IMR-90 (cell line): ENCODE results near the gene CD1D. TPM values are rescaled to one million over a fixed set of nuclear protein-coding genes. Genes with fewer than 3 reads are reported as not detected.

ENCODE experiments used
- ATAC-seq: fragments of 200-7000 bp; cut with Tn5 transposase; 2 replicates; pipeline ENCODE4 v1.9.1; 2020; ENCODE audit warnings: low read depth, mild to moderate bottlenecking, moderate library complexity
- BruUV-seq: library from RNA; stranded (reverse); fragments of 400-500 nt; replicated peaks from 2 replicates; lab custom pipeline; 2021; lab: Mats Ljungman, UMichigan
- CTCF ChIA-PET: fragments of 300-600 bp; formaldehyde crosslinking; extraction: SDS; loops from one replicate; lab custom pipeline; 2021; ENCODE audit warnings: antibody characterized with exemption; lab: Yijun Ruan, JAX
- POLR2A ChIA-PET: fragments of 300-600 bp; sonication (Branson Sonifier 250); formaldehyde crosslinking; loops from one replicate; lab custom pipeline; 2022; ENCODE audit warnings: antibody characterized with exemption; ENCODE audit not compliant: unreplicated experiment; lab: Charles Lee
- DNase-seq: peaks from one replicate; pipeline ENCODE4 v3.0.0; 2013
- H2AFZ ChIP-seq: replicated peaks from 2 replicates; pipeline ENCODE3; 2013; ENCODE audit warnings: low read length, mild to moderate bottlenecking; ENCODE audit not compliant: poor library complexity
- H2AK5ac ChIP-seq: 2 replicates; pipeline ENCODE4 v1.6.1; 2013; ENCODE audit warnings: low read depth, low read length, inconsistent platforms
- H2AK9ac ChIP-seq: replicated peaks from 2 replicates; pipeline ENCODE3; 2013; ENCODE audit warnings: mild to moderate bottlenecking, low read depth, low read length, moderate library complexity; ENCODE audit not compliant: poor library complexity
- H2BK120ac ChIP-seq: 2 replicates; pipeline ENCODE4 v1.6.1; 2013; ENCODE audit warnings: low read depth, low read length, inconsistent platforms
- H2BK15ac ChIP-seq: 3 replicates; pipeline ENCODE4 v1.6.1; 2013; ENCODE audit warnings: low read depth, low read length, inconsistent platforms
- H2BK20ac ChIP-seq: 2 replicates; pipeline ENCODE4 v1.6.1; 2013; ENCODE audit warnings: low read depth, mild to moderate bottlenecking, inconsistent platforms, low read length, moderate library complexity
- H2BK5ac ChIP-seq: 2 replicates; pipeline ENCODE4 v1.6.1; 2013; ENCODE audit warnings: mild to moderate bottlenecking, low read depth, low read length, inconsistent platforms; ENCODE audit not compliant: poor library complexity, severe bottlenecking
- H3K14ac ChIP-seq: replicated peaks from 2 replicates; pipeline ENCODE4 v1.6.1; 2013; ENCODE audit warnings: low read depth, low read length, inconsistent platforms
- H3K18ac ChIP-seq: 2 replicates; pipeline ENCODE4 v1.6.1; 2013; ENCODE audit warnings: low read depth, low read length, control low read depth
- H3K23ac ChIP-seq: 2 replicates; pipeline ENCODE4 v1.6.1; 2013; ENCODE audit warnings: low read depth, low read length, inconsistent platforms
- H3K27ac ChIP-seq: 2 replicates; pipeline ENCODE4 v1.5.1; 2013; ENCODE audit warnings: mild to moderate bottlenecking, control low read depth, low read length; ENCODE audit not compliant: insufficient read depth
- H3K27me3 ChIP-seq: 2 replicates; pipeline ENCODE4 v1.6.1; 2013; ENCODE audit warnings: low read length; ENCODE audit not compliant: control insufficient read depth, insufficient read depth
- H3K36me3 ChIP-seq: 2 replicates; pipeline ENCODE4 v1.6.1; 2013; ENCODE audit warnings: low read length, mixed read lengths; ENCODE audit not compliant: control insufficient read depth, insufficient read depth
- H3K4ac ChIP-seq: 2 replicates; pipeline ENCODE4 v1.6.1; 2013; ENCODE audit warnings: low read depth, low read length, inconsistent platforms
- H3K4me1 ChIP-seq: 2 replicates; pipeline ENCODE4 v1.6.1; 2013; ENCODE audit warnings: low read length, mixed read lengths; ENCODE audit not compliant: control insufficient read depth, insufficient read depth
- H3K4me2 ChIP-seq: 2 replicates; pipeline ENCODE4 v1.6.1; 2013; ENCODE audit warnings: low read depth, mild to moderate bottlenecking, control low read depth, low read length, moderate library complexity
- H3K4me3 ChIP-seq: 2 replicates; pipeline ENCODE4 v1.5.1; 2013; ENCODE audit warnings: low read depth, mild to moderate bottlenecking, control low read depth, low read length, moderate library complexity; ENCODE audit not compliant: insufficient read depth
- H3K56ac ChIP-seq: 2 replicates; pipeline ENCODE4 v1.6.1; 2013; ENCODE audit warnings: low read length, inconsistent platforms; ENCODE audit not compliant: insufficient read depth; ENCODE audit errors: extremely low read depth
- H3K79me1 ChIP-seq, 2 experiments: 2 replicates each; pipeline ENCODE4 v1.6.1; 2013; ENCODE audit warnings: low read length in 2 of 2, inconsistent platforms in 1 of 2, low read depth in 1 of 2
- H3K9ac ChIP-seq: 2 replicates; pipeline ENCODE4 v1.6.1; 2013; ENCODE audit warnings: low read depth, low read length, control low read depth
- H3K9me1 ChIP-seq: 2 replicates; pipeline ENCODE4 v1.6.1; 2013; ENCODE audit warnings: low read length, inconsistent platforms; ENCODE audit not compliant: insufficient read depth
- H3K9me3 ChIP-seq: 2 replicates; pipeline ENCODE4 v1.6.1; 2013; ENCODE audit warnings: low read length; ENCODE audit not compliant: control insufficient read depth, insufficient read depth
- H4K20me1 ChIP-seq: 2 replicates; pipeline ENCODE4 v1.6.1; 2013; ENCODE audit warnings: low read length, inconsistent platforms; ENCODE audit not compliant: insufficient read depth
- H4K5ac ChIP-seq: 2 replicates; pipeline ENCODE4 v1.6.1; 2013; ENCODE audit warnings: mild to moderate bottlenecking, low read depth, low read length, control low read depth
- H4K8ac ChIP-seq, 2 experiments: 2 replicates each; pipeline ENCODE4 v1.6.1; 2013; ENCODE audit warnings: low read depth in 2 of 2, low read length in 2 of 2, control low read depth in 1 of 2, inconsistent platforms in 1 of 2
- H4K91ac ChIP-seq: 2 replicates; pipeline ENCODE4 v1.6.1; 2013; ENCODE audit warnings: low read depth, low read length, inconsistent platforms; ENCODE audit not compliant: insufficient read depth
- CHD1 ChIP-seq: IDR thresholded peaks from 2 replicates; pipeline ENCODE4 v1.6.1; 2012; ENCODE audit warnings: low read depth, low read length, improper control_type of control experiment
- FOS ChIP-seq: fragments of 150-350 bp; IDR thresholded peaks from 2 replicates; pipeline ENCODE4 v1.6.1; 2016; ENCODE audit warnings: low read depth, low read length
- MAFK ChIP-seq: IDR thresholded peaks from 2 replicates; pipeline ENCODE4 v1.6.1; 2012; ENCODE audit warnings: low read depth, low read length, improper control_type of control experiment
- MAZ ChIP-seq: IDR thresholded peaks from 2 replicates; pipeline ENCODE4 v1.6.1; 2012; ENCODE audit warnings: low read depth, mild to moderate bottlenecking, low read length, improper control_type of control experiment, moderate library complexity, borderline replicate concordance
- MXI1 ChIP-seq: IDR thresholded peaks from 2 replicates; pipeline ENCODE4 v1.6.1; 2012; ENCODE audit warnings: low read depth, mild to moderate bottlenecking, low read length, moderate library complexity, borderline replicate concordance
- NFE2L2 ChIP-seq: fragments of 150-350 bp; IDR thresholded peaks from 2 replicates; pipeline ENCODE4 v1.6.1; 2016; ENCODE audit warnings: low read depth, mild to moderate bottlenecking, low read length
- POLR2A ChIP-seq: IDR thresholded peaks from 2 replicates; pipeline ENCODE4 v1.6.1; 2012; ENCODE audit warnings: mild to moderate bottlenecking, low read depth, low read length
- RAD21 ChIP-seq: IDR thresholded peaks from 2 replicates; pipeline ENCODE4 v1.6.1; 2012; ENCODE audit warnings: low read length, improper control_type of control experiment
- RCOR1 ChIP-seq: IDR thresholded peaks from 2 replicates; pipeline ENCODE4 v1.6.1; 2012; ENCODE audit warnings: mild to moderate bottlenecking, low read length, improper control_type of control experiment; ENCODE audit not compliant: insufficient replicate concordance
- RFX5 ChIP-seq: IDR thresholded peaks from 2 replicates; pipeline ENCODE4 v1.8.0; 2012; ENCODE audit warnings: low read depth, mild to moderate bottlenecking, low read length, moderate library complexity
- SMC3 ChIP-seq: fragments of 150-350 bp; IDR thresholded peaks from 2 replicates; pipeline ENCODE4 v1.6.1; 2016; ENCODE audit warnings: low read depth, mild to moderate bottlenecking, antibody characterized with exemption, low read length, moderate library complexity
- WGBS, 2 experiments: methylation state at CpG; one replicate each; pipeline versions ENCODE4 v1.1.5 to v1.1.7; 2013; ENCODE audit warnings: missing lambda C conversion rate in 2 of 2; ENCODE audit not compliant: insufficient read length in 1 of 2; ENCODE audit errors: extremely low coverage in 2 of 2; 5-methylcytosine and 5-hydroxymethylcytosine counted together
- dilution Hi-C: fragments of 300-500 bp; cut with HindIII; formaldehyde crosslinking; loops from one replicate; pipeline ENCODE4 v1.14.3; 2018; ENCODE audit warnings: low sequenced_read_pairs; ENCODE audit not compliant: unreplicated experiment
- in situ Hi-C: fragments of 300-500 bp; cut with MboI; formaldehyde crosslinking; loops from 3 replicates; pipeline ENCODE4 v1.14.3; 2019; ENCODE audit warnings: low sequenced_read_pairs, inconsistent platforms, mixed read lengths
- intact Hi-C: fragments of 100-400 bp; cut with micrococcal nuclease; formaldehyde crosslinking; loops from 2 replicates; pipeline ENCODE4 v1.10.0; 2022
- polyA plus RNA-seq, 3 experiments: library from polyadenylated mRNA; depleted of rRNA; stranded (reverse); fragments of >200 nt; gene quantifications; 2 replicates each; pipeline ENCODE4 v1.2.3, GENCODE V29; 2012; ENCODE audit warnings: low replicate concordance in 1 of 3
- total RNA-seq: library from RNA; depleted of rRNA; stranded (reverse); fragments of >200 nt; gene quantifications from 2 replicates; pipeline ENCODE4 v1.2.3, GENCODE V29; 2012
- TF ChIP-seq, protein P1 (sequence below): fragments of 150-350 bp; IDR thresholded peaks from 2 replicates; pipeline ENCODE4 v1.6.1; 2016; ENCODE audit warnings: low read depth, mild to moderate bottlenecking, low read length, moderate library complexity, borderline replicate concordance

Gene CD1D
- total and polyA plus RNA-seq, 2 of the 4 experiments (the other 2 are of a cell fraction), result not detected

DNA sequence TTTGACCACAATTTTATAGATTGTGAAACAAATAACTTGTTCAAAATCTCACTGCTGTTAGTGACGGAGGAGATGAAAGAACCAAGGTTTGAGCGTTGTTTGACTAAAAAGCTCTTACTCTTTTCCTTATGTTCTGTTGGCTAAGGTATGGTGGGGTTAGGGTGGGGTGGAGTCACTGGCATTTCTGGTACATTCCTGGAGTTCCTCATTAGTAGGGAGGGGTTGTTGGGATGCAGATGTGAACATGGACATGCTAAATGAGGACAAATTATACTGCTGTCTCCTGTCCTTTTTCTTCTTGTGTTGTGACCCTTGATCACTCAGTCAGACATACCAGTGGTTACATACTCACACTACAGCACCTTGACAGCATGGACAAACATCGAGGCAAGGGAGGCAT lies 26.2 kb upstream of the CD1D start:
- no peak for ATAC-seq
- Histone ChIP-seq H4K5ac (no peak overlapping the region), H4K91ac (no peak overlapping the region), H3K18ac (no peak overlapping the region), H4K8ac (no peak overlapping the region), H2BK120ac (no peak overlapping the region), H3K4me1 (no peaks in the 10 kb centered on the region), H2BK15ac (no peak overlapping the region), H3K4ac (no peak overlapping the region), H3K27me3 (peaks cover 6% of the 10 kb centered on the region), H3K27ac (no peak overlapping the region), H3K4me2 (no peak overlapping the region), H2AFZ (no peak overlapping the region), H3K79me1 (no peaks in the 10 kb centered on the region), H3K23ac (no peak overlapping the region), H2BK5ac (no peak overlapping the region), H3K9me3 (no peaks in the 10 kb centered on the region), H3K14ac (no peak overlapping the region), H3K36me3 (no peaks in the 10 kb centered on the region), H2AK9ac (no peak overlapping the region), H3K56ac (no peak overlapping the region), H2AK5ac (no peak overlapping the region), H4K20me1 (no peaks in the 10 kb centered on the region), H3K9me1 (peaks cover 3% of the 10 kb centered on the region; the same call in 1 of the 2 replicates), H3K9ac (no peak overlapping the region), H3K4me3 (no peak overlapping the region), H2BK20ac (no peak overlapping the region)
- BruUV-seq, result no TSS peak
- in situ Hi-C loops (no loop called here), dilution Hi-C loops (no loop called here), intact Hi-C loops (no loop called here)
- WGBS, 2 experiments, result no CpG with 5 or more reads among the region's 3 CpGs
- POLR2A ChIA-PET, result no interaction called here
- CTCF ChIA-PET, result no interaction called here
- TF ChIP-seq RFX5 (no peak), RCOR1 (no peak), NFE2L2 (no peak), MAFK (no peak), FOS (no peak), POLR2A (no peak), MAZ (no peak), CHD1 (no peak), RAD21 (no peak), SMC3 (no peak), MXI1 (no peak)
- TF ChIP-seq, protein P1, sequence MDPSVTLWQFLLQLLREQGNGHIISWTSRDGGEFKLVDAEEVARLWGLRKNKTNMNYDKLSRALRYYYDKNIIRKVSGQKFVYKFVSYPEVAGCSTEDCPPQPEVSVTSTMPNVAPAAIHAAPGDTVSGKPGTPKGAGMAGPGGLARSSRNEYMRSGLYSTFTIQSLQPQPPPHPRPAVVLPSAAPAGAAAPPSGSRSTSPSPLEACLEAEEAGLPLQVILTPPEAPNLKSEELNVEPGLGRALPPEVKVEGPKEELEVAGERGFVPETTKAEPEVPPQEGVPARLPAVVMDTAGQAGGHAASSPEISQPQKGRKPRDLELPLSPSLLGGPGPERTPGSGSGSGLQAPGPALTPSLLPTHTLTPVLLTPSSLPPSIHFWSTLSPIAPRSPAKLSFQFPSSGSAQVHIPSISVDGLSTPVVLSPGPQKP, result no peak
- no peak for DNase-seq
